Measurements from ENCODE around the gene RAB30. TPM values are rescaled to one million over a fixed set of nuclear protein-coding genes. Genes with fewer than 3 reads are reported as not detected.
A peak's percentile ranks its signal among the peaks of the same experiment; 100 is the strongest.

RAB30 gene
- total RNA-seq, 4 donors from 2014 or later, result 18.7 to 36.6 (median 27.5) TPM

DNA sequence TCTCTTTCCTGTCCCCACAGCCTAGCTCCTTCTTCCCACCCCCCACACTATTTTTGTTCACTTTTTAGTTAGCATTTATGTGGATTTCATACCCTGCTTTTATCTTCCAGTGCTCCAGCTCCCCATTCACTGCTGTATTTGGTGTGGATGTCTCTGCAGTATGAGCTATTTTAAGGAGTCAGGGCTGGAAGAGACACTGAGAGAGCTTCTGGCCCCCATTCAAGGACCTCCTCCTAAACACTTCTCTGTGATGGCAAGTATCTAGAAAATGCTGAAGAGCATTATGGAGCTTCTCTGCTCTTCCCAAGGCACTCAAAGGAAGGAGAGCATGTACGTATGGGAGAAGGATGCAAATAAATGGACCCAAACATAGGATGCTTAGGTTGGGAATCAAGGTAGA lies 79.5 kb downstream of the RAB30 start:
- H3K27ac ChIP-seq, result peak overlapping the region in 2 of 4 donors; percentile 36 to 42
- H3K9me3 ChIP-seq, result no peaks in the 10 kb centered on the region
- H3K27me3 ChIP-seq, result no peaks in the 10 kb centered on the region
- H3K4me1 ChIP-seq, result peaks cover 0 to 53% (median 10%) of the 10 kb centered on the region in 3 donors
- no peak overlapping the region for H3K4me3 ChIP-seq
- TF ChIP-seq, protein P1, sequence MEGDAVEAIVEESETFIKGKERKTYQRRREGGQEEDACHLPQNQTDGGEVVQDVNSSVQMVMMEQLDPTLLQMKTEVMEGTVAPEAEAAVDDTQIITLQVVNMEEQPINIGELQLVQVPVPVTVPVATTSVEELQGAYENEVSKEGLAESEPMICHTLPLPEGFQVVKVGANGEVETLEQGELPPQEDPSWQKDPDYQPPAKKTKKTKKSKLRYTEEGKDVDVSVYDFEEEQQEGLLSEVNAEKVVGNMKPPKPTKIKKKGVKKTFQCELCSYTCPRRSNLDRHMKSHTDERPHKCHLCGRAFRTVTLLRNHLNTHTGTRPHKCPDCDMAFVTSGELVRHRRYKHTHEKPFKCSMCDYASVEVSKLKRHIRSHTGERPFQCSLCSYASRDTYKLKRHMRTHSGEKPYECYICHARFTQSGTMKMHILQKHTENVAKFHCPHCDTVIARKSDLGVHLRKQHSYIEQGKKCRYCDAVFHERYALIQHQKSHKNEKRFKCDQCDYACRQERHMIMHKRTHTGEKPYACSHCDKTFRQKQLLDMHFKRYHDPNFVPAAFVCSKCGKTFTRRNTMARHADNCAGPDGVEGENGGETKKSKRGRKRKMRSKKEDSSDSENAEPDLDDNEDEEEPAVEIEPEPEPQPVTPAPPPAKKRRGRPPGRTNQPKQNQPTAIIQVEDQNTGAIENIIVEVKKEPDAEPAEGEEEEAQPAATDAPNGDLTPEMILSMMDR (IDR thresholded peaks at IDR 0.05), result no peak
- TF ChIP-seq EP300 (IDR thresholded peaks at IDR 0.05), result no peak
- no peak for TF ChIP-seq POLR2AphosphoS5 (IDR thresholded peaks at IDR 0.05)
- TF ChIP-seq POLR2A (IDR thresholded peaks at IDR 0.05), result no peak
- peaks cover 0 to 15% of the 10 kb centered on the region in 2 donors for H3K36me3 ChIP-seq
- WGBS, 2 donors (ENCODE audit: low coverage in 1 of 2), result 29 to 46% methylated on average over 1 of the region's 1 CpG
- no peak for ATAC-seq

DNA sequence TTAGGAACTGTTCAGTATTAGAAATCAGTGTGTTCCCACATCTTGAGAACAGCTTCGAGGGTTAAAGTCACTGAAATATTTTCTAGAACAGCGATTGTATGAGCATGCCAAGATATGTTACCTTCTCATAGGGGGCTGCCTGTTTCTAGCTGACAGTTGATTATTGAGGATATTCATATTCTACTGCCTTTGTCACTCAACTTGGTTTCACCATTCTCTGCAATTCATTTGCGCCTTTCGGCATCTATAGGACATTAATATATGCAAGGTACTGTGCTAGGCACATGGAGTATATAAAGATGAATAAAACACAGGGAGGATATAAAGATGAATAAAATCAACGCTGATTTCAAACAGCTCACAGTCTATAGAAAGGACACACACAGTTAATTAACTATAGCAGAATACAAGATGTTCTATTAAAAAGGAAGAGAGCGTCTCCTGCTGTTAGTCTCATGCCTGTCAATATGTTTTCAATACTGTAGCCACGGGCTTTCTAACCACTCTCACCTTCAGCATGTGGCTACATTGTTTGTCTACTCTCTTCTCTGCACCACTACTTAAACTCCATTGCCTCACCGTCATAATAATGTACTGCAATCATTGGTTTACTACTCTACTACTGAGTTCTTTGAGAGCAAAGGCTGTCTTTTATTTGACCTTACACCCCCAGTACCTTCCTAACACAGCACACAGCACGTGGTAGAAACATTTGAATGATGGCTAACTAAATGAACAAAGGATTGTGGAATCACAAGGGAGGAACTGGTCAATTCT lies 81.9 kb downstream of the RAB30 start:
- Histone ChIP-seq H3K36me3 (peaks cover 0 to 39% of the 10 kb centered on the region in 2 donors), H3K4me1 (peaks cover 0 to 32% (median 10%) of the 10 kb centered on the region in 3 donors), H3K27me3 (no peaks in the 10 kb centered on the region), H3K9me3 (no peaks in the 10 kb centered on the region), H3K27ac (no peak overlapping the region), H3K4me3 (no peak overlapping the region)
- no peak for ATAC-seq
- 84 to 85% methylated on average over 7 to 9 of the region's 9 CpGs for WGBS, 2 donors (ENCODE audit: low coverage in 1 of 2)
- TF ChIP-seq POLR2AphosphoS5 (IDR thresholded peaks at IDR 0.05), result no peak
- TF ChIP-seq, protein P1 (IDR thresholded peaks at IDR 0.05), result no peak
- no peak for TF ChIP-seq EP300 (IDR thresholded peaks at IDR 0.05)
- TF ChIP-seq POLR2A (IDR thresholded peaks at IDR 0.05), result no peak

DNA sequence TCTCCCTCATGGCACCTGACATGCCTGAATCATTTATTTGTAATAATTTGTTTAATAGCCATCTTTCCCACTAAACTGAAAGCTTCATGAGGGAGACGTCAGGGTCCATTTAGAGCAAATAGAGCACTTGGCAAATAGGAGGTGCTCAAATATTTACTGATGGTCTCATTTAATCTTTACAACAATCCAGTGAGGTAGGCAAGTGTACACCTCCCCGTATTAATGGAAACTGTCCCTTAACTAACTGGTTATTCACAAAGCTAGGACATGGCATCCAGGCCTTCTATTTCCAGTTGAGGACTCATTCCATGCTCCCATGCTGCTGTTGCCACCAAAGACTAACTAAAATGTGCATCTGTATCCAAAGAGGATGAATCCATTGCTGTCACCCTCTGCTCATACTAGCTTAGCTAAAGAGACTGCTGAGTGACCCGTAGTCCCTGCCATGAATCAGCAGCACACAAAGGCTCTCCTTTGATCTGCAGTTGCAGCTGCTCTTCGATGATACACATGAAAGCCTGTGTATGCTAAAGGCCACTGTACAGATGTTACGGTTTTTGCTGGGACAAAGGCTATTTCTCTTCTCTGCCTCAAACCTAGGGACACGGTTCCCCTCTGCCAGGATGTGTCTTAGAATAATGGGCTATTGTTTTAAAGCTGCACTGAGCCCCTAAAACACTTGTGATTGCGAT lies 82.6 kb downstream of the RAB30 start:
- peaks cover 0 to 46% of the 10 kb centered on the region in 2 donors for H3K36me3 ChIP-seq
- no peak for TF ChIP-seq POLR2A (IDR thresholded peaks at IDR 0.05)
- TF ChIP-seq POLR2AphosphoS5 (IDR thresholded peaks at IDR 0.05), result no peak
- TF ChIP-seq, protein P1 (IDR thresholded peaks at IDR 0.05), result no peak
- no peak for TF ChIP-seq EP300 (IDR thresholded peaks at IDR 0.05)
- peaks cover 0 to 24% (median 10%) of the 10 kb centered on the region in 3 donors for H3K4me1 ChIP-seq
- no peaks in the 10 kb centered on the region for H3K9me3 ChIP-seq
- H3K27ac ChIP-seq, result no peak overlapping the region
- no peaks in the 10 kb centered on the region for H3K27me3 ChIP-seq
- H3K4me3 ChIP-seq, result no peak overlapping the region
- 81 to 85% methylated on average over 6 to 7 of the region's 7 CpGs for WGBS, 2 donors (ENCODE audit: low coverage in 1 of 2)
- no peak for ATAC-seq

DNA sequence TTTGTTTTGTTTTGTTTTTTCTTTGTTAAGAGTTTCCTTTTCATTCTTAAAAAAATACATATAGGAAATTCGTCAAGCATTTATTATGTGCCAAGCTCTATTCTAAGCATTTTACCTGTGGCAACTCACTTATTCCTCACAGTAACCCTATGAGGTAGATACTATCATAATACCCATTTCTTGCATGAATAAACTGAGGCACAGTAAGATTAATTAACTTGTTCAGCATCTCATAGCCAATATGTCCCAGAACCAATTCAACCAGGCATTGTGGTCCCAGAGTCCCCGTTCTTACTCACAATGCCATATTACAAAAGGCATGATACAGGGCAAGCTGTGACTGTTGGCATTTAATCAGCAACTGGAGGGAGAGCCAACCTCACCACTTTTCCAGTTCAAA lies 83.7 kb downstream of the RAB30 start:
- Histone ChIP-seq H3K36me3 (peaks cover 0 to 47% of the 10 kb centered on the region in 2 donors), H3K27ac (no peak overlapping the region), H3K27me3 (no peaks in the 10 kb centered on the region), H3K4me3 (no peak overlapping the region), H3K4me1 (peaks cover 0 to 14% (median 10%) of the 10 kb centered on the region in 3 donors), H3K9me3 (no peaks in the 10 kb centered on the region)
- no peak for ATAC-seq
- 86 to 95% methylated on average over 2 of the region's 2 CpGs for WGBS, 2 donors (ENCODE audit: low coverage in 1 of 2)
- no peak for TF ChIP-seq POLR2AphosphoS5 (IDR thresholded peaks at IDR 0.05)
- TF ChIP-seq, protein P1 (IDR thresholded peaks at IDR 0.05), result no peak
- TF ChIP-seq POLR2A (IDR thresholded peaks at IDR 0.05), result no peak
- TF ChIP-seq EP300 (IDR thresholded peaks at IDR 0.05), result no peak

Measured in gastroesophageal sphincter (tissue), 4 donors.